ENCODE measurements around the gene PDLIM3. TPM values are rescaled to one million over a fixed set of nuclear protein-coding genes. Genes with fewer than 3 reads are reported as not detected.

Gene PDLIM3
- total and polyA plus RNA-seq, 2 of the 4 experiments (the other 2 are of a cell fraction): 6.4 to 11.7 TPM

GRCh38 chr4:185518069-185518468, 17.2 kb downstream of the PDLIM3 start:
- in situ Hi-C loops (cut with MboI; ENCODE audit: low sequenced_read_pairs): no loop called here
- intact Hi-C loops (cut with micrococcal nuclease): no loop called here
- peaks cover 2% of the 10 kb centered on the region; the same call in 1 of the 2 replicates for H3K36me3 ChIP-seq (ENCODE audit: control insufficient read depth, insufficient read depth, low read length)

More at GRCh38 chr4:185518069-185518468, 17.2 kb downstream of the PDLIM3 start:
- Histone ChIP-seq H2AFZ (replicated peaks; ENCODE audit: low read length, poor library complexity) (no peak overlapping the region), H3K9me1 (ENCODE audit: insufficient read depth, low read length) (no peaks in the 10 kb centered on the region), H3K27ac (ENCODE audit: insufficient read depth, low read length) (no peak overlapping the region), H3K4me2 (ENCODE audit: low read depth, low read length) (no peak overlapping the region), H3K9me3 (ENCODE audit: control insufficient read depth, insufficient read depth, low read length) (no peaks in the 10 kb centered on the region), H4K20me1 (ENCODE audit: insufficient read depth, low read length) (no peaks in the 10 kb centered on the region), H2BK15ac (ENCODE audit: low read depth, low read length) (no peak overlapping the region), H3K9ac (ENCODE audit: low read depth, low read length) (no peak overlapping the region), H3K79me1 (ENCODE audit: low read depth in 1 of 2, low read length in 2 of 2) (no peaks in the 10 kb centered on the region), H3K27me3 (ENCODE audit: control insufficient read depth, insufficient read depth, low read length) (no peaks in the 10 kb centered on the region), H2AK9ac (replicated peaks; ENCODE audit: low read depth, low read length, poor library complexity) (no peak overlapping the region), H4K5ac (ENCODE audit: low read depth, low read length) (no peak overlapping the region), H3K23ac (ENCODE audit: low read depth, low read length) (no peak overlapping the region), H2BK20ac (ENCODE audit: low read depth, low read length) (no peak overlapping the region), H4K8ac (ENCODE audit: low read depth in 2 of 2, low read length in 2 of 2) (no peak overlapping the region), H4K91ac (ENCODE audit: insufficient read depth, low read depth, low read length) (no peak overlapping the region), H3K4me3 (ENCODE audit: insufficient read depth, low read depth, low read length) (no peak overlapping the region), H3K18ac (ENCODE audit: low read depth, low read length) (no peak overlapping the region), H3K4me1 (ENCODE audit: control insufficient read depth, insufficient read depth, low read length) (peaks cover 12% of the 10 kb centered on the region), H3K14ac (replicated peaks; ENCODE audit: low read depth, low read length) (no peak overlapping the region), H3K56ac (ENCODE audit: extremely low read depth, insufficient read depth, low read length) (no peak overlapping the region), H2BK5ac (ENCODE audit: low read depth, low read length, poor library complexity, severe bottlenecking) (no peak overlapping the region), H3K4ac (ENCODE audit: low read depth, low read length) (no peak overlapping the region), H2AK5ac (ENCODE audit: low read depth, low read length) (no peak overlapping the region), H2BK120ac (ENCODE audit: low read depth, low read length) (no peak overlapping the region)
- ATAC-seq (ENCODE audit: low read depth) (no peak), DNase-seq (no peak)
- ChIA-PET CTCF (interaction anchor here (0.6 kb wide), 1 partner anchor 27 kb away, joined by 3 read pairs; no protein-coding TSS in a partner anchor), POLR2A (ENCODE audit: unreplicated experiment) (no interaction called here)
- dilution Hi-C loops (cut with HindIII; ENCODE audit: low sequenced_read_pairs, unreplicated experiment): no loop called here
- TF ChIP-seq CEBPB (IDR thresholded peaks at IDR 0.05; ENCODE audit: low read depth, low read length) (no peak), RAD21 (IDR thresholded peaks at IDR 0.05; ENCODE audit: low read length) (no peak), USF2 (IDR thresholded peaks at IDR 0.05; ENCODE audit: low read depth, low read length) (no peak), MAFK (IDR thresholded peaks at IDR 0.05; ENCODE audit: low read depth, low read length) (no peak), CTCF (conservative IDR thresholded peaks at IDR 0.05; ENCODE audit: low read depth, low read length) (no peak), MAZ (IDR thresholded peaks at IDR 0.05; ENCODE audit: borderline replicate concordance, low read depth, low read length) (no peak), ELK1 (IDR thresholded peaks at IDR 0.05; ENCODE audit: borderline replicate concordance, low read depth, low read length) (no peak), MXI1 (IDR thresholded peaks at IDR 0.05; ENCODE audit: borderline replicate concordance, low read depth, low read length) (no peak), NFE2L2 (IDR thresholded peaks at IDR 0.05; ENCODE audit: low read depth, low read length) (no peak), FOS (IDR thresholded peaks at IDR 0.05; ENCODE audit: low read depth, low read length) (no peak), BHLHE40 (IDR thresholded peaks at IDR 0.05; ENCODE audit: low read depth, low read length) (no peak), SMC3 (IDR thresholded peaks at IDR 0.05; ENCODE audit: low read depth, low read length) (no peak), RCOR1 (IDR thresholded peaks at IDR 0.05; ENCODE audit: insufficient replicate concordance, low read length) (no peak), RFX5 (IDR thresholded peaks at IDR 0.05; ENCODE audit: low read depth, low read length) (no peak), POLR2A (IDR thresholded peaks at IDR 0.05; ENCODE audit: low read depth, low read length) (no peak), CHD1 (IDR thresholded peaks at IDR 0.05; ENCODE audit: low read depth, low read length) (no peak)
- BruUV-seq (replicated peaks): no TSS peak

All from IMR-90 (cell line).